HCT116 (cell line): Measurements from ENCODE around the gene ABCB8.

Experiments used
- CTCF ChIP-seq, 3 experiments: fragments of 200-600 bp in 1 of 3; sonication (generic) in 1 of 3; IDR thresholded peaks in 2 of 3; conservative IDR thresholded peaks in 1 of 3; 2 replicates each; pipeline ENCODE4 v1.5.1; 2012 to 2017; ENCODE audit warnings: low read depth in 2 of 3, low read length in 2 of 3, antibody characterized with exemption in 1 of 3, borderline replicate concordance in 1 of 3, control low read depth in 1 of 3, mild to moderate bottlenecking in 1 of 3, mixed read lengths in 1 of 3, mixed run types in 1 of 3, moderate library complexity in 1 of 3; ENCODE audit not compliant: insufficient read depth in 1 of 3
- EZH2 ChIP-seq: fragments of 200-600 bp; sonication (generic); IDR thresholded peaks from 2 replicates; pipeline ENCODE4 v1.6.1; 2017; ENCODE audit warnings: antibody characterized with exemption, mixed run types
- EZH2phosphoT487 ChIP-seq: fragments of 200-600 bp; IDR thresholded peaks from 2 replicates; pipeline ENCODE4 v1.6.1; 2018; ENCODE audit warnings: antibody characterized with exemption, borderline replicate concordance
- FOSL1 ChIP-seq: IDR thresholded peaks from 2 replicates; pipeline ENCODE4 v1.6.1; 2012; ENCODE audit warnings: low read depth
- JUND ChIP-seq: IDR thresholded peaks from 2 replicates; pipeline ENCODE4 v1.6.1; 2012
- MAX ChIP-seq: IDR thresholded peaks from 2 replicates; pipeline ENCODE4 v1.6.1; 2012
- POLR2A ChIP-seq: IDR thresholded peaks from 2 replicates; pipeline ENCODE4 v1.7.0; 2011; ENCODE audit warnings: borderline replicate concordance; ENCODE audit not compliant: insufficient read depth, insufficient read length; ENCODE audit errors: extremely low read depth
- RAD21 ChIP-seq: IDR thresholded peaks from 2 replicates; pipeline ENCODE4 v1.6.1; 2012; ENCODE audit warnings: low read depth, mild to moderate bottlenecking
- SP1 ChIP-seq: IDR thresholded peaks from 2 replicates; pipeline ENCODE4 v1.6.1; 2012; ENCODE audit warnings: low read depth
- TCF7L2 ChIP-seq: IDR thresholded peaks from 2 replicates; pipeline ENCODE4 v1.7.0; 2011; ENCODE audit warnings: borderline replicate concordance, inconsistent platforms; ENCODE audit not compliant: insufficient read depth, insufficient read length; ENCODE audit errors: extremely low read depth
- ZFX ChIP-seq: fragments of 450-650 bp; IDR thresholded peaks from 2 replicates; pipeline ENCODE4 v1.6.1; 2017

GRCh38 chr7:151046603-151047573, 18.6 kb downstream of the ABCB8 start:
- TF ChIP-seq CTCF (IDR thresholded peaks at IDR 0.05 in 2 of 3, conservative IDR thresholded peaks at IDR 0.05 in 1 of 3; ENCODE audit: borderline replicate concordance in 1 of 3, insufficient read depth in 1 of 3, low read depth in 2 of 3, low read length in 2 of 3): no peak
- TF ChIP-seq JUND: no peak
- no peak for TF ChIP-seq POLR2A
- TF ChIP-seq RAD21: no peak
- no peak for TF ChIP-seq EZH2phosphoT487
- TF ChIP-seq EZH2: no peak
- TF ChIP-seq MAX: no peak
- TF ChIP-seq ZFX: no peak
- no peak for TF ChIP-seq TCF7L2
- TF ChIP-seq SP1: no peak
- TF ChIP-seq FOSL1: no peak
